ENCODE results near the gene AICDA. TPM values are rescaled to one million over a fixed set of nuclear protein-coding genes. Genes with fewer than 3 reads are reported as not detected.
"Not testable (repeated sequence)": the region's sequence is repeated elsewhere in the genome, so short reads cannot be mapped to it uniquely, and the experiment has no call there.

Gene AICDA
- polyA plus RNA-seq, 3 donors, result 1.0 TPM; not detected in 2

- not testable (repeated sequence) for H3K27ac ChIP-seq (ENCODE audit: low read depth, low read length)
- 35 to 66% (median 37%) methylated on average over 2 of the region's 2 CpGs for WGBS, 3 donors
These were observed 46.6 kb downstream of the AICDA start for GRCh38 chr12:8566052-8566451.

- 44 to 71% (median 66%) methylated on average over 22 of the region's 22 CpGs for WGBS, 3 donors
- H3K27ac ChIP-seq (ENCODE audit: low read depth, low read length), result no peak overlapping the region
These were observed 48.0 kb downstream of the AICDA start for GRCh38 chr12:8564656-8565055.

- no peak overlapping the region for H3K27ac ChIP-seq (ENCODE audit: low read depth, low read length)
- WGBS, 3 donors, result 57 to 76% (median 74%) methylated on average over 3 of the region's 3 CpGs
These were observed 49.3 kb downstream of the AICDA start for GRCh38 chr12:8563356-8563755.

GRCh38 chr12:8562310-8562709 is 50.3 kb downstream of the AICDA start:
- 58 to 95% (median 92%) methylated on average over 6 of the region's 6 CpGs for WGBS, 3 donors
- no peak overlapping the region for H3K27ac ChIP-seq (ENCODE audit: low read depth, low read length)

GRCh38 chr12:8561011-8561410 is 51.6 kb downstream of the AICDA start:
- H3K27ac ChIP-seq (ENCODE audit: low read depth, low read length), result no peak overlapping the region
- 42 to 71% (median 62%) methylated on average over 4 of the region's 4 CpGs for whole genome bisulfite sequencing, 3 donors

- 75 to 78% (median 77%) methylated on average over 11 of the region's 11 CpGs for WGBS, 3 donors
- H3K27ac ChIP-seq (ENCODE audit: low read depth, low read length), result no peak overlapping the region
These were observed 53.0 kb downstream of the AICDA start for GRCh38 chr12:8559676-8560075.

GRCh38 chr12:8556531-8557097 is 56.0 kb downstream of the AICDA start:
- 71 to 84% (median 79%) methylated on average over 2 of the region's 2 CpGs for WGBS, 3 donors
- no peak overlapping the region for H3K27ac ChIP-seq (ENCODE audit: low read depth, low read length)

GRCh38 chr12:8554451-8555195 is 58.0 kb downstream of the AICDA start:
- no peak overlapping the region for H3K27ac ChIP-seq (ENCODE audit: low read depth, low read length)
- WGBS, 3 donors, result 80 to 90% (median 82%) methylated on average over 5 of the region's 5 CpGs

GRCh38 chr12:8553088-8553627 is 59.5 kb downstream of the AICDA start:
- WGBS, 3 donors, result 57 to 76% (median 74%) methylated on average over 6 of the region's 6 CpGs
- no peak overlapping the region for H3K27ac ChIP-seq (ENCODE audit: low read depth, low read length)

Other genes starting within 250 kb of the AICDA start
- under 1 TPM in 1 of 3 donors, not detected in 2; 0.09 TPM for gene CLEC6A, start 156.9 kb downstream of the AICDA start, polyA plus RNA-seq
- gene CLEC4D, start 99.4 kb downstream of the AICDA start, polyA plus RNA-seq, result 1 to 10 TPM in 2 of 3 donors, under 1 TPM in 1; 0.09 to 2.9 (median 2.7) TPM
- gene CLEC4E, start 72.0 kb downstream of the AICDA start, polyA plus RNA-seq, result 1 to 10 TPM; 1.1 to 8.2 (median 5.5) TPM
- 100 to 1,000 TPM in 1 of 3 donors, 10 to 100 TPM in 1, 1 to 10 TPM in 1; 7.9 to 132 (median 78.7) TPM for gene MFAP5, start 50.0 kb upstream of the AICDA start, polyA plus RNA-seq
- gene RIMKLB, start 85.1 kb upstream of the AICDA start, polyA plus RNA-seq, result 100 to 1,000 TPM in 1 of 3 donors, 10 to 100 TPM in 1, 1 to 10 TPM in 1; 5.5 to 108 (median 45.7) TPM
- gene A2ML1, start 209.8 kb upstream of the AICDA start, polyA plus RNA-seq, result under 1 TPM in 2 of 3 donors, not detected in 1; 0.05 to 0.46 TPM

All from adipose tissue (tissue), 3 donors.